ENCODE results near the gene ARAP1.

DNA sequence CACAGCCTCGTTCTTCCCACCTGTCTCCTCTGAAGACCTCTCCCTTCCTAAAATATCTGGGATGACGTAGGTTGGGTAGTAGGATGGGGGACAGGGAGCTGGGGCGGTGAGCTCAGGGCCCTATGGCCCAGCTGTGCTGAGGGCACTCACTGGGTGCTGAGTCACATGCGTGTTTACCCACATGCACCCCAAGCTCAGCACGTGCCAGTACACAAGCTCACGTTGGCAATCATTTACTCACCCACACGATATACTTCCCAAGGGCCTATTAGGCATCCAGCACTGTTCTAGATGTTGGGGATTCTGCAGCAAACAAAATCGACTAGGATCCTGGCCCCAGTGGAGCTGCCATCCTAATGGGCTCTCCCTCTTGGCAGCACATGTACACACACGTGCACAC is 28.7 kb downstream of the ARAP1 start:
- TF ChIP-seq ZNF274 (IDR thresholded peaks at IDR 0.05; ENCODE audit: low read depth, low read length) = no peak
- no peak for TF ChIP-seq SUZ12 (IDR thresholded peaks at IDR 0.05; ENCODE audit: extremely low read depth, insufficient read depth, insufficient read length)
- no peak for TF ChIP-seq YY1 (IDR thresholded peaks at IDR 0.05; ENCODE audit: insufficient read depth, insufficient read length)
